Gastroesophageal sphincter (tissue), 4 donors: ENCODE data around the gene PPP1R2. TPM values are rescaled to one million over a fixed set of nuclear protein-coding genes. Genes with fewer than 3 reads are reported as not detected.
"Not testable (repeated sequence)": the region's sequence is repeated elsewhere in the genome, so short reads cannot be mapped to it uniquely, and the experiment has no call there.

Source experiments
- ATAC-seq: fragments of 150-250 bp; one replicate; pipeline ENCODE4 v1.9.1; 2016; ENCODE audit warnings: mild to moderate bottlenecking, moderate library complexity
- H3K27ac ChIP-seq, 4 donors: fragments of 200-600 bp; sonication (generic) in 3 of 4; 1 replicate in 3 of 4; 2 replicates in 1 of 4; pipeline ENCODE4 v1.5.1; 2016 to 2019
- H3K27me3 ChIP-seq: fragments of 200-600 bp; sonication (generic); one replicate; pipeline ENCODE4 v1.5.1; 2019
- H3K36me3 ChIP-seq, 2 donors: fragments of 200-600 bp; sonication (generic); one replicate each; pipeline ENCODE4 v1.5.1; 2019; ENCODE audit warnings: control low read depth in 1 of 2
- H3K4me1 ChIP-seq, 3 donors: fragments of 200-600 bp; sonication (generic); 1 replicate in 2 of 3; 2 replicates in 1 of 3; pipeline ENCODE4 v1.5.1; 2016 to 2019; ENCODE audit warnings: control low read depth in 2 of 3
- H3K4me3 ChIP-seq, 2 donors: fragments of 200-600 bp; sonication (generic); one replicate each; pipeline ENCODE4 v1.5.1; 2019; ENCODE audit warnings: mild to moderate bottlenecking in 1 of 2, moderate library complexity in 1 of 2
- H3K9me3 ChIP-seq, 3 donors: fragments of 200-600 bp; sonication (generic); one replicate each; pipeline ENCODE4 v1.5.1; 2017 to 2019; ENCODE audit warnings: control low read depth in 2 of 3
- CTCF ChIP-seq, 4 experiments: fragments of 200-600 bp in 2 of 4; fragments of 450-650 bp in 2 of 4; sonication (generic) in 1 of 4; IDR thresholded peaks; one replicate each; pipeline ENCODE4 v1.5.1; 2017 to 2019; ENCODE audit warnings: antibody characterized with exemption in 4 of 4, mild to moderate bottlenecking in 2 of 4, moderate library complexity in 2 of 4
- EP300 ChIP-seq: sonication (generic); formaldehyde crosslinking; IDR thresholded peaks from one replicate; pipeline ENCODE4 v1.6.1; 2017; ENCODE audit warnings: antibody characterized with exemption, mild to moderate bottlenecking
- POLR2A ChIP-seq, 2 donors: fragments of 450-650 bp; IDR thresholded peaks; one replicate each; pipeline ENCODE4 v1.6.1; 2017; ENCODE audit warnings: antibody characterized with exemption in 2 of 2, mild to moderate bottlenecking in 2 of 2, moderate library complexity in 1 of 2
- POLR2AphosphoS5 ChIP-seq: sonication (generic); formaldehyde crosslinking; IDR thresholded peaks from one replicate; pipeline ENCODE4 v1.6.1; 2017; ENCODE audit warnings: antibody characterized with exemption
- WGBS, 2 donors: methylation state at CpG; one replicate each; pipeline ENCODE4 v1.1.5; 2018; ENCODE audit warnings: low coverage in 1 of 2; 5-methylcytosine and 5-hydroxymethylcytosine counted together
- total RNA-seq, 4 donors: library from RNA; depleted of rRNA; stranded (reverse); fragments of >200 nt; gene quantifications; one replicate each; pipeline ENCODE4 v1.1.0, GENCODE V29; 2016

The PPP1R2 gene
- total RNA-seq, 4 donors from 2014 or later: 63.1 to 472 (median 80.7) TPM

- H3K4me3 ChIP-seq: no peak overlapping the region
- no peaks in the 10 kb centered on the region for H3K4me1 ChIP-seq
- H3K27ac ChIP-seq: no peak overlapping the region
- H3K36me3 ChIP-seq: peaks cover 0 to 22% of the 10 kb centered on the region in 2 donors
- 54 to 63% methylated on average over 1 of the region's 1 CpG for WGBS, 2 donors
- H3K9me3 ChIP-seq: no peaks in the 10 kb centered on the region
- H3K27me3 ChIP-seq: no peaks in the 10 kb centered on the region
- ATAC-seq: no peak
- TF ChIP-seq CTCF (IDR thresholded peaks at IDR 0.05) (no peak), EP300 (no peak), POLR2AphosphoS5 (no peak)
Observed at GRCh38 chr3:195508185-195508584, 34.9 kb downstream of the PPP1R2 start.

- H3K4me3 ChIP-seq: no peak overlapping the region
- TF ChIP-seq EP300: no peak
- no peak for TF ChIP-seq CTCF (IDR thresholded peaks at IDR 0.05)
- ATAC-seq: no peak
- H3K36me3 ChIP-seq: no peaks in the 10 kb centered on the region
- peaks cover 0 to 9% (median 0%) of the 10 kb centered on the region in 3 donors for H3K4me1 ChIP-seq
- no peaks in the 10 kb centered on the region for H3K27me3 ChIP-seq
- 72 to 96% methylated on average over 3 of the region's 3 CpGs for whole genome bisulfite sequencing, 2 donors
- no peak overlapping the region for H3K27ac ChIP-seq
- H3K9me3 ChIP-seq: no peaks in the 10 kb centered on the region
Observed at GRCh38 chr3:195475614-195476013, 67.5 kb downstream of the PPP1R2 start.

GRCh38 chr3:195475116-195475515 lies 68.0 kb downstream of the PPP1R2 start:
- H3K27me3 ChIP-seq, H3K4me3 ChIP-seq, ATAC-seq, H3K4me1 ChIP-seq, H3K36me3 ChIP-seq, H3K27ac ChIP-seq, H3K9me3 ChIP-seq: not testable (repeated sequence)
- WGBS, 2 donors: 74 to 86% methylated on average over 2 to 8 of the region's 8 CpGs

GRCh38 chr3:195468841-195469240 lies 74.3 kb downstream of the PPP1R2 start:
- H3K4me1 ChIP-seq: peaks cover 0 to 9% (median 0%) of the 10 kb centered on the region in 3 donors
- no peak overlapping the region for H3K4me3 ChIP-seq
- WGBS, 2 donors: 73 to 86% methylated on average over 4 of the region's 4 CpGs
- H3K27ac ChIP-seq: no peak overlapping the region
- no peak for ATAC-seq
- no peak for TF ChIP-seq POLR2A (IDR thresholded peaks at IDR 0.05)
- TF ChIP-seq POLR2AphosphoS5: no peak
- no peak for TF ChIP-seq CTCF (IDR thresholded peaks at IDR 0.05)
- no peak for TF ChIP-seq EP300
- H3K9me3 ChIP-seq: no peaks in the 10 kb centered on the region
- no peaks in the 10 kb centered on the region for H3K27me3 ChIP-seq
- no peaks in the 10 kb centered on the region for H3K36me3 ChIP-seq

GRCh38 chr3:195468391-195468776 lies 74.7 kb downstream of the PPP1R2 start:
- no peak for ATAC-seq
- Histone ChIP-seq H3K4me1 (peaks cover 0 to 9% (median 0%) of the 10 kb centered on the region in 3 donors), H3K4me3 (no peak overlapping the region), H3K27me3 (no peaks in the 10 kb centered on the region), H3K36me3 (no peaks in the 10 kb centered on the region), H3K9me3 (no peaks in the 10 kb centered on the region), H3K27ac (no peak overlapping the region)
- no peak for TF ChIP-seq CTCF (IDR thresholded peaks at IDR 0.05)
- TF ChIP-seq POLR2AphosphoS5: no peak
- no peak for TF ChIP-seq POLR2A (IDR thresholded peaks at IDR 0.05)
- no peak for TF ChIP-seq EP300
- 56 to 68% methylated on average over 3 to 4 of the region's 4 CpGs for whole genome bisulfite sequencing, 2 donors
